Stimulated activated CD4-positive, alpha-beta T cell treated with anti-CD3 and anti-CD28 coated beads, Interleukin-1b, Interleukin-23, amount 100 ng/mL, for 48 hours (primary cell): ENCODE data around the gene RAB36.

Source experiments
- DNase-seq: peaks from one replicate; pipeline ENCODE4 v3.0.0-alpha.2; 2020

The RAB36 gene

DNA sequence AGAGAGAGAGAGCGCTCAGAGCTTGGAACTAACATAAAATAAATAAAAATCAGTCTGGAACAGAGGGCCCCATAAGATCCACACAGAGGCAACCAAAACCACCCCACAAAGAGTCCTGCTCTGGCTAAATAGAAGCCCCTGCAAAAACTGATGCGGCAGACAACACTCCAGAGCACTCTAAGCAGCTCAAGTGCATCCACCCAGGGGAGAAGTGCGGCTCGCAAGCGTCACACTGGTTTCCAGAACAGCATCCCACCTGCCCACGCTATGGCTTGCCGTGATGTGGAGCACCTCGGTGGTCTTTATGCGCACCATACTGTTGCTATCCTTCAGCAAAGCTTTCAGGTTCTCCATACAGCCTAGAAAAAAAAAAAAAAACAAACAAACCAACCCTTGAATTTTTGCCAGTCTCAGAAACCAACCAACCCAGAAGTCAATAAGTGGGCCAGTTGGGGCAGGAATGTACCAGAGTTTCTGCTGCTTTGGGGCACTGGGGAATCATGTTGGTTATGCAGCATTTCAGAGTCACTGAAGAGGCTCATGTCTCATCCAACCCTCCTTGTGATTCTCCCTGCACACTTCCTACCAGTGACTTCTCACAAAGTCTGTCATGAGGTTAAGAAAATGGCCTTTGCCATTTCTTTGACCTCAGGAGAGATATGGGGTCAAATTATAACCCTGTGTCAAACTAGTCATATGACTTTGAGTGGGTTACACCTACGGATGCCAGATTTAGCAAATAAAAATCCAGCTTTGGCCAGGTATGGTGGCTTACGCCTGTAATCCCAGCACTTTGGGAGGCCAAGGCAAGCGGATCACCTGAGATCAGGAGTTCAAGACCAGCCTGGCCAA is 6.5 kb upstream of the RAB36 start:
- no peak for DNase-seq

DNA sequence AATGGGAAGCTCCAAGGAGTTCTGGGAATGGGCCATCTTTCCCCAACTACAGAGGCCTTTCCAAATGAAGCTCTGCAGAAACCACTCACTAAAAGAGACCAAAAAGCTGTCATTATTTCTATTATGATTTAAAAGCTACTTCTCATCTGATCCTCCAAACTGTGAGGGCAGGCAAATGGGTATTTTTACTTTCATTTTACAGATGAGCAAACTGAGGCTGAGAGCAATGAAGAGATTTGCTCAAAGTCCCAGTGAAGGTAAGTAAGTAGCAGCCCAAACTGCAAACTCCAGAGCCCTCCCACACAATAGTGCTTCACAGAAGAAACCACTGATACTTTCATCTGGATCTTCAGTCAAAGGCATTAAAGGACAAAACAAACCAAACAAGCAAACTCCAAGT is 4.9 kb upstream of the RAB36 start:
- no peak for DNase-seq

DNA sequence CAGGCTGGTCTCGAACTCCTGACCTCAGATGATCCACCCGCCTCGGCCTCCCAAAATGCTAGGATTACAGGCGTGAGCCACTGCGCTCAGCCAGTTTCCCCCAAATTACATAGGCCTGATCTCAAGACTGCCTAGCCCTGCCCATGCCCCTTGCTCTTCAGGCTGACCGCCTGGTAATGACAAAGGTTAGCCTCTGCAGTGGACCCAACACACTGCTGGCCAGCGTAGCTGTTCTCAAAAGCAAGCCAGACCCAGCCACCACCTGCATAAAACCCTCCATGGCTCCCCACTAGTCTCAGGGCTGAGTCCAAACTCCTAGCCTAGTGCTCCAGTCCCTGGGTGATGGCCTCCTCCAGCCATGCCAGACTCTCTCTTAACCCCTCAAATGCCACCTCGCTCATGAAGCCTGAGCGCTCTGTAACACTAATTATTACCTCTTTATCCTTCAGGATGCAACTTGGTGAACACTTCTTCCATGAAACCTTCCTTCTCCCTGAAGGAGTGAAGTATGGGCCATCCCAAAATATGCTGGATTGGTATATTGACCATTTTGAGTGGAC is 2.7 kb upstream of the RAB36 start:
- no peak for DNase-seq

DNA sequence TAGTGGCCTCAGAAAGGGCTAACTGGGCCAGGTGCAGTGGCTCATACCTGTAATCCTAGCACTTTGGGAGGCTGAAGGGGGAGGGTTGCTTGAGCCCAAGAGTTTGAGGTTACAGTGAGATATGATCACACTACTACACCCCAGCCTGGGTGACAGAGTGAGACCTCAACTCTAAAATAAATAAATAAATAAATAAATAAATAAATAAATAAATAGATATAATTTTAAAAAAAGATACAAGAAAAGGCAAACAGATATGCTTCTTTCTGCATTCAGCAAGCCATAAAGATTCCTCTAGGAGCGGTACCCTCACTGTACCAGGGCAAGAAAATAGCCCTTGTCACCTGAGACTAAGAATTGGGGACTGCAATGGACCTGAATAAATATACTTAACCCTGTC is 2.2 kb upstream of the RAB36 start:
- no peak for DNase-seq

DNA sequence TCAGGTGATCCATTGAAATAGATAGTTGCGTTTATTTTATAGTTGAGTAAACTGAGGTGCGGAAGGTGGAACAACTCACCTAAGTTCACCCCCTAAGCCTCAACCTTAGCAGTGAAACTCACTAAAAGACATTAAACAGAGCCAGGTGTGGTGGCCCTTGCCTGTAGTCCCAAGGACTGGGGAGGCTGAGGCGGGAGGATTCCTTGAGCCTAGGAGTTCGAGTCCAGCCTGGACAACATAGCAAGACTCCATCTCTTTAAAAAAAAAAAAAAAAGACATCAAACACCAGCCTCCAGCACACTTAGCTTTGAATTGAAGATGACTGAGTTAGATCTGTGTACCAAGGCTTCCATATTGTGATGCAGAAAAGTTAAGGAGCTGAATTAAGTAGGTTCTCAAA is 845 bp upstream of the RAB36 start:
- DNase-seq = no peak

DNA sequence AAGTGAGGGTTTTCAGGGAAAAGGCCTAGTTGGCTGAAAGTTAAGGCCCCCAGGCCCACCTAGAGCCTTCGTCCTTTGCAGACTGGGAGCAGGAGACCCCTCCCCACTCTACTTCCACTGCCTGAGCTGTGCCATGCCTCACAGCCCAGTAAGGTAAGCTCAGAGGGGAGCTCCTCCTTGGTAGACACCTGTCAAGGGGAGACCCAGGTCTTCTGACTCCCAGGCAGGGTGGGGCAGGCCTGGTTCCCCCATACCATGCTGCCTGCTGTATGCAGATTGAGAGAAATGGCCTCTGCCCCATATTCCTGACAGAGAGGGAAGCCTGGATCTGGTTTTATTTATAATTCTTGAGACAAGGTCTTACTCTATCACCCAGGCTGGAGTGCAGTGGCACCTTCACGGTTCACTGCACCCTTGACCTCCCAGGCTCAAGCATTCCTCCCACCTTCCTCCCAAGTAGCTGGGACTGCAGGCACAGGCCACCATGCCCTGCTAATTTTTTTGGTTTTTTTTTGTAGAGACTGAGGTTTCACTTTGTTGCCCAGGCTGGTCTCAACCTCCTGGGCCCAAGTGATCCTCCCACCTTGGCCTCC is 697 bp downstream of the RAB36 start:
- no peak for DNase-seq

DNA sequence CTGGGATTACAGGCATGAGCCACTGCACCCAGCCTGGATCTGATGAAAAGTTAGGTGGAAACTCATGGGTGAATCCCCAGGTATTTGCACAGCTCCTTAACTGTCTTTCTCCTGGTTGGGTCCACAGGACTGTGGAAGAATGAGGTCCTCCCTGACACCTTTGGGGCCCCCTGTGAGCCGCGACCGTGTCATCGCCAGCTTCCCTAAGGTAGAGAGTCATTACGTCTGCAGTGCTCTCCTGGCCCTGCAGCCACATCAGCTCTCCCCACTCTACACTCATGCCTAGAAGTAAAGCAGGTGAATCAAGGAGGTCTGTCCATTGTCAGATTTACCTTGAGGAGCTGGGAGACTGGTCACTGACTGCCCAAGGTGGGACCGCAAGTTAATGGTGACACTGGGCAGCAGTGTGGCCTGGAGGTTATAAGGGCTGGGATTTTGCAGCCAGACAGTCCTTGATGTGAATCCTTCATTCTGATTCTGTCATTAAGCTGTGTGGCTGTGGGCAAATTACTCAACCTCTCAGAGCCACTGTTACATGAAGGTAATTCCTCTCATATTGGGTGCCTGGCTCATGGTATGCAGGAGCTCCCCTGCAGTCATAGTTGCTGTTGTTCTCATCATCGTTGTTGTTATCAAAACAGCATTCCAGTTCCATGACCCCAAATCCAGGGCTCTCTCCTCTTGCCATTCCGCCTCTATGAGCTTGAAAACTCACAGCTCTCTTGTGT is 1.4 kb downstream of the RAB36 start:
- no peak for DNase-seq

DNA sequence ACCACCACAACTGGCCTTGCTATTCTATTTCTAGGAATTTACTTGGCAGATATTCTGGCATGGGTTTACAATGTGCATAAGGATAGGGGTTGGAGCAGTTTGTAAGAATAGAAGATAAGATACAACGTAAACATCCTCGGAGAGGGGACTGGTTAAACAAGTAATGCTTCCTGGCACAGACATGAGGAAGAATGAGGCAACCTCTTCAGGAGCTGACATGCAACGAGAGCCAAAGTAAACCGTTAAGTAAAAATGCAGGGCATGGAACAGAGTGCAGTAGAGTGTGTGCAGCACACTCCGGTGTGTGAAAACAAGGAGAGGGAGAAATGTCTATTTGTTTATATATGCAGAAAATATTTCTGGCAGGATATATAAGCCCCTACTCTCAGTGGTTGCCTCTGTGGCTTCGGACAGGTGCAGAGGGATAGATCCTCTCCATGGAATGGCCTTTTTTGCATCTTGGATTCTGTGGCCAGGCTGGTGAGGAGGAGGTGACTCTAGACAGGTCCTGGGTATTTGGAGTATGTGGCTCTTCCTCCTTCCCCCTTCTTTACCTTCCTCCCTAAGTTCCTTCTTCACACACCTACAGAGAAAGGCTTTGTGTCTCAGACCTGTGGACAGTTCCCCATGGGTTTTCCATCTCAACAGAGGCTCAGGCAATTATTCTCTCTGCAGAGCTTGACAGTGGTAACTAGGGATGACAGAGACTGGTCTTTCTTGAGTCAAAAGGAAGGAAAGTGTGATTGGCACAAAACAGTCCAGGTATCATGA is 2.5 kb downstream of the RAB36 start:
- no peak for DNase-seq

DNA sequence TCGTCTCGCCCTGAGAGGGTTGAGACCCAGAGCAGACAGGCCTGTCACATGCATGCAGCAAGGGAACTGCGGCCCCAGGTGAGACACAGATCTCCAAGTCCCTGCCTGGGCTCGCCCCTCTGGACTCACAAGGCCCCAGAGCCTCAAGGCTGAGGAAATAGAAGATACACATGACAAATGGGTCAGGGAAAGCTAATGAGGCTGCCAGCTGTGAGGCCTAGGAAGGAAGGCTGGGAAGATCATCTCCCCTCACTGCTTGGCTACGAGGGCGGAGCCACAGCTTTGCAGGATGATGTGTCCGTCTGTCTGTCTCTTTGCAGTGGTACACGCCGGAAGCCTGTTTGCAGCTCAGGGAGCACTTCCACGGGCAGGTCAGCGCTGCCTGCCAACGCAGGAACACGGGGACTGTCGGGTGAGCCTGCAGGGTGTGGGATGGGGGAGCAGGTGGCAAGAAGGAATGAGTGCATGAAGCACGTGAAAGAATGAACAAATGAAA is 4.5 kb downstream of the RAB36 start:
- no peak for DNase-seq

DNA sequence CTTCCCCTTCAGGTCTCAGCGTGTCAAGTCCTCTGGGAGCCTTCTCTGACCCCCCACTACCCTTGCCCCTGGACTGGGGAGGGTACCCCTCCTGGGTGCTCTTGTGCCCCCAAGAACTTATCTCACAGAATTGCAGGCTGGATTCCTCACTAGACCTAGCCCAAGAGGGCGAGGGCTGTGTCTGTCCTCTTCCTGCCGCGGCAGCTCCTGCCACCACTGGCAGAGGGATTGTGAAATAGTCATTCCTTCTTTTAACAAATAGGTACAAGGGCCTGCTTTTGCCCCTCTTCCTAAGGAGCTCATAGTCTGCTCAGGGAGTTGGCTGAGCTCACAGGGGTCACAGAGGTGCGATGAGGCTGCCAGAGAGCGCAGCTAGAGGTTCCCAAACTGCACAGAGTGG is 5.5 kb downstream of the RAB36 start:
- no peak for DNase-seq

DNA sequence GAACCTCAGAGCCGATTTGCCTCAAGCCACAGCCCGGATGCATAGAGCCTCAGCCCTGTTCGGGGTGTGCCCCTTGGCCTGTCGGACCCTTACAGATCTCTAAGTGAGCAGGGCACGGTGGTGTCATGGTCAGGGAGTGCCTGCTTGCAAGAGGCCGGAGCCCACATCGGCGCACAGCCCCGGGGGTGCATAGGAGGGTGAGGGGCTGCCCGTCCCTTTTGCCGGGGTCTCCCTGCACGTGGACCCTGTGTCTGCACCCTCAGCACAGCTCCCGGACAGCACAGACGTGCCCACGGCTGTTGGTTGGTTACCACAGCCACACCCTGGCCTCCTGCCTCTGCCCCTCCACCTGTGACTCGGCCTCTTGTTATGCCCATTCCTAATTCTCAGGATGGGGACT is 6.5 kb downstream of the RAB36 start:
- DNase-seq = no peak

DNA sequence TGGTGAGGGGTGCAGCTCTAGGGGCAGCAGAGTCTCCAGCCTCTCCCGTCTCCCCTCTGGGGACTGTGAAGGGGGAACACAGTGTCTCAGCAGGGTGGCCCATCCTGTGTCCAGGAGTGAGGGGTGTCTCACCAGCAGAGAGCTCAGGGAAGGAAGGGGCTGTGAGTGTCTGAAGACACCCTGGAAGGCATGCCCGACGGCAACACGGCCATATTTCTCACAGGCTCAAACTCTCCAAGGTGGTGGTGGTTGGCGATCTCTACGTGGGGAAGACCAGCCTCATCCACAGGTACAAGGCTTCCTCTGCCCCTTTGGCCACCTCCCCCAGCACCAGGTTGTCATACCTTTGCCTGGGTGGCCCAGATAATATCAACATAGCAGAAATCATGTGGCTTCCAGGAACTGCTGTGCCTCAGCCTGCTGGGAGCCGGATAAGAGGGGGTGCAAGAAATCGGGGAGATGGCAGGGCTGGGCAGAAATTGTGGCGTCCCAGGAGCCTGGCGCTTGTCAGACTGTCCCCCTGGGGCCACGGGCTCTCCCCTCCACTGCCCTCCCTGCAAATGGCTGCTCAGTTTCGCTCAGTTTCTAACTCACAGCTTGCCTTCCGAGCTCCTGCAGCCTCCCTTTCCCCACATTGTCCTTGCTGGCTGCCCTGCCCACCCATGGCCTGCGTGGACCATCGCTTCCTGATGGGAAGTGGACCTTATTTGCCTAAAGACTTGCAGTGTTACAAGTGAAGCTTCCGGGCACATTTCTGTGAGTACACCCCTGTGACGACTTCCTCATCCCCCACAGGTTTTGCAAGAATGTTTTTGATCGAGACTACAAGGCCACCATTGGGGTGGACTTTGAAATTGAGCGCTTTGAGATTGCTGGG is 7.2 kb downstream of the RAB36 start:
- DNase-seq = no peak

DNA sequence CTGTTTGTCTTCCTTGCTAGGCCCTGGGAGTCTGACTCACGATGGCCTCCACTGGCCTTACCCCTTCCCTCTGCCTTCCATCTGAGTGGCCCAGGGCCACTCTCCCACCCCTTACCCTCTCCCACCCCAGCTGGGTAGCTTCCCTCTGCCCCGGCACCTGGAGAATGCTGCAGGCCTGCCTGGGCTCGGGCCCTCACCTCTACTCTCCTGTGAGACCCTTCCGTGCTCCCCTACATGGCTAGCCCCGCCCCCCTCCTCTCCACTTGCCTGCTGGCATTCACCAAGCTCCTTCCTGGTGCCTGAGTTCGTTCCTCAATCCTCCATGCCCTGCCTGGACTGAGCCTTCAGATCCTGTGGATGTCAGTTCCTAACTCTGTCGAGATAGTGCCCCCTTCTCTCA is 8.7 kb downstream of the RAB36 start:
- DNase-seq = no peak

DNA sequence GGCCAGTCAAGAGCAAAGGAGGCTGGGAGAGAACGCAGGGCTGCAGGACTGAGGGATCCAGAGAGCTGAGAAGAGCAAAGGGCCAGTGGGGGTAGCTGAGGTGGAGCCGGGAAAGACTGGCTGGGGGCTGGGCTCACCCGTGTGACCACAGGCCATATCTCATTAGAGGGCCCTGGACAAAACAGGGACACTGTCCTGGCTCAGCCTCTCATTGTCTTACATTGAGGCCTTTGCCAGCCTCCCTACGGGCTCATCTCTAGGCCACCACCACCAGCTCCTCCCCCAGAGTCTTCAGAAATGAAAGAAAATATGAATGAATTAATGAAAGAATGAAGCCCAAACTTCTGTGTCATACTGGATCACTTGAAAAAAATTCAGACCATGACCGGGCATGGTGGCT is 9.2 kb downstream of the RAB36 start:
- no peak for DNase-seq

DNA sequence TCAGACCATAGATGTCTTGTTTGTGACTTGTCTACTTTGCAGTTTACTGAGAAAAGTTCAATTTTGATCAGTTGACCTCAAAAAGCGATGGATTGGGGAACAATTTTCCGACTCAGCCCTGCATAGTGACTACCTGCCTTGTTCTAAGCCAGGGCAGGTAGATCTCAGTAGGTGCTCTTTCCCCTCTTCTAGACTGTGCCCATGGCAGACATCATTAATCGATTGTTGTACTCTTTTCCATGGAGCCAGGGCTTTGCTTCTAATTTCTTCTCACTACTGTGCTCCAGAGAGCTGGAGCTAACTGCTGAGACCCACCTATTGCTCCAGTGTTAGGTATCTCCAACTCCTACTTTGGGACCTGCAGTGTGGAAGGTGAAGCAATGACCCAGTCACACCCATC is 9.9 kb downstream of the RAB36 start:
- no peak for DNase-seq

DNA sequence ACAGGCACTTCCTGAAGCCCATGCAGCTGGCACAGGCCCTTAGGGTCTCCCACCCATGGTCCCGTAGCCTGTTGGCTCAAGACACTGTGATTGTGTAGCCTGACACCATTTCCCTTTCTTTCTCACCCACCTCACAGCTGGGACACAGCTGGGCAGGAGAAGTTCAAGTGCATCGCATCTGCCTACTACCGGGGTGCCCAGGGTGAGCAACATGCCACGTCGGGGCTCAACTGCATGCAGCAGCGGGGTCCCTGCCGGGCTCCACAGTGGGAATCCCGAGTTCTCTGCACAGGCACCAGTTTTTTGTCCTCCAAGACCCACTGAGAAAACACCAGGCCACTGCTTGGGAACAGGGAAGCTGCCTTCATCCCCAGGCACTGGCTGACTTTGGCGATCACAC is 10.6 kb downstream of the RAB36 start:
- DNase-seq = no peak

DNA sequence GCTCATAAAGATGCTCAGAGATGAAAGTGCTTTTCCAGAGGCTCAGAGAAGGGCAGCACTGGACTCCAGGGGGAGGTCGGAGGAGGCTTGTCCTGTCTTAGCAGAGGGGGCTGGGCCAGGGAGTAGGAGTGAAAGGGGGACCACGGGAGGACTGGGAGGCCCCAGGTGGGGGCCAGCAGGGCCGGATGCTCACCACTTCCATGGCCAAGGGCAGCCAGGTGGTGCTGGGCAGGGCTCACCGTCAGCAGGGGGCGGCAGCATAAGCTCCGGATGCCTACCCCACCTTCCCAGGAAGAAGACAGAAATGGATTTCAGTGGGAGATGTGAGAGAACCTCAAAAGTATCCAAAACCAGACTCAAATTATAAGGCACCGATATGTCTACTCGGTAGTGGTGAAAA is 11.0 kb downstream of the RAB36 start:
- no peak for DNase-seq

DNA sequence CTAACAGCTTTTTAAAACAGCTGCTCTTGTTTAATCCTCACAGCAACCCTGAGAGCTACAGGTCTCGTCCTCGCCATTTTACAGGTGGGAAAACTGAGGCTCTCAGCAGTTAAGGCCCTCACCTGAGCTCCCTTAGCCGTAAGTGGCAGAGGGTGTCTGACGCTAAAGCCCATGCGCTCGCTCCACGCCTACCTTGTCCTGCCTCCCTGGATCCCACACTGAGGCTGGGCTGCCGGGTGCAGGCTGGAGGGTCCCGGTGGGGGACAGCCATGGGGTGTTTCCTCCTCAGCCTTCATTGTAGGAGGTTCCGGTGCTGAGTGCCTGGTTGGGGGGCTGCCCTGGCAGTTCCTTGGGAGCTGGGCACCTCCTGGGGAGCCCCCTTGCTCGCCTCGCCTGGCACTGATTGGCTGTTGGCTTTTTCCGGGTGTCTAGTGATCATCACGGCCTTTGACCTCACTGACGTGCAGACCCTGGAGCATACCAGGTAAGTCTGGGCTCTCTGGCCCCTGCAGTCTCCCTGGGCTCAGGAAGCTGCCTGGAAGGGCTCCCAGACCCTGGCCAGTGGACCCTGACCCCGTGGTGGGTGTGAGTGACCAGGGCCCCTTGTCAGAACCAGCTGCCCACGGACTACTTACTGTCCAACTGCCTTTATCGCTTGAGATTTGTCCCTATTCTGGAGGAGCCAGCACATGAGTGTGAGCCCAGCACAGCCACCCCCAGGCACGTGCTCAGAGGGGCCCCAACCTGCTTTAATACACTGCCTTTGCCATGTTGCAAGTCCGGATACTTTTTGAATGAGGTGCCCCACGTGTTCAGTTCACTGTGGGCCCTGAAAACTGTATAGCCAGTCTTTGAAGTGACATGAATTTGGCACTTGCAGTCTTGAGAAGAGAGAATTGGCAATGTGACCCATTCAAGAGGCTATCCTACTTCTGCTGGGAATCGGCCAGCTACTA is 12.6 kb downstream of the RAB36 start:
- DNase-seq = no peak

DNA sequence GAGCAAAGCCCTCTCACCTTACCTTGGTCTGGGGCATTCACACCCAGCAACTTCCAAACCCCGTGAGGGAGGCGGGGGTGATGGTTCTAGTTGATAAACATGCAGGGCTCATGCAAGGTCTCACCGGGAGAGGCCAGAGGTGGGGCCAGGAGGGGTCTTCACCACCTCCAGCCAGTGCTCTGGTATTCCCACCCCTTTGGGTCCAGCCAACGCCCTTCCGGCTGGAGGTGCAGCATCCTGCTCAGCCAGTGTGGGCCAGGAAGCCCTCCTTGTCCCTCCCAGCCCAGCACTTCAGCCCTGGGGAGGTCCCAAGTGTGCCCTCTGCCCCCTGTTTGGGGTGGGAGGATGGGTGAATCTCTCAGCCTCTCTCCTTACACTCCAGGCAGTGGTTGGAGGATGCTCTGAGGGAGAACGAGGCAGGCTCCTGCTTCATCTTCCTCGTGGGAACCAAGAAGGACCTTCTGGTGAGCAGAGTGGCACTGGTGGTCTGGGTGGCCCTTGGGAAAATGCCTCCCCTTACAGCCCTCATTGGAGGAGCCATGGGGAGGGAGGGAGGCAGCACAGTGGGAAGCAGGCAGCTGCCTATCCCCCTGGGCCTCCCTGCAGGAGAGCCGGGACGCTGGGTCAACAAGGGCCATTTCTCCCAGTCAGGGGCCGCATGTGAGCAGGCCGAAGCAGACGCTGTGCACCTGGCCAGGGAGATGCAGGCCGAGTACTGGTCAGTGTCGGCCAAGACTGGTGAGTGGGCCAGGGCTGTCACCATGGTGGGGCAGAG is 13.4 kb downstream of the RAB36 start:
- DNase-seq = no peak

DNA sequence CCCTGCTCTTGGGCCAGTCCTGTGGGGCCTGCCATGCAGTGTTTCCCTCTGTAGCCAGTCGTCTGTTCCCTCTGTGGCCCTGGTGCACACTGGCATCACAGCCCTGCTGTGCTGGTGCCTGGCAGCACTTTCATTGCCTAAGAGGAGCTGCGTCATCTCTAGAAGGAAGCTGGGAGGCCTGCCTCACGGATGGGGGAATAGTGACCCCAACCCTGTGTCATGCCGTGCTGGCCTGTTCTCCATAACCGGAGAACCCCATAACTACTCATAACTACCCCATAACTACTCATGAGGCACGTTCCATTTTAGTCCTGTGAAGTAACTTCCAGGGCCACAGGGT is 14.0 kb downstream of the RAB36 start:
- DNase-seq = no peak
